Fibroblast of lung (primary cell): ENCODE data around the gene HACD2.

ENCODE experiments used
- CTCF ChIP-seq, 2 donors: IDR thresholded peaks in 1 of 2; conservative IDR thresholded peaks in 1 of 2; 1 replicate in 1 of 2; 2 replicates in 1 of 2; pipeline ENCODE4 v1.5.1; 2011 to 2012; ENCODE audit warnings: low read length in 2 of 2, control low read depth in 1 of 2, inconsistent platforms in 1 of 2, low read depth in 1 of 2, mild to moderate bottlenecking in 1 of 2
- EZH2 ChIP-seq: IDR thresholded peaks from 2 replicates; pipeline ENCODE4 v1.5.1; 2012; ENCODE audit warnings: low read length, control low read depth, mild to moderate bottlenecking; ENCODE audit errors: missing control alignments

DNA sequence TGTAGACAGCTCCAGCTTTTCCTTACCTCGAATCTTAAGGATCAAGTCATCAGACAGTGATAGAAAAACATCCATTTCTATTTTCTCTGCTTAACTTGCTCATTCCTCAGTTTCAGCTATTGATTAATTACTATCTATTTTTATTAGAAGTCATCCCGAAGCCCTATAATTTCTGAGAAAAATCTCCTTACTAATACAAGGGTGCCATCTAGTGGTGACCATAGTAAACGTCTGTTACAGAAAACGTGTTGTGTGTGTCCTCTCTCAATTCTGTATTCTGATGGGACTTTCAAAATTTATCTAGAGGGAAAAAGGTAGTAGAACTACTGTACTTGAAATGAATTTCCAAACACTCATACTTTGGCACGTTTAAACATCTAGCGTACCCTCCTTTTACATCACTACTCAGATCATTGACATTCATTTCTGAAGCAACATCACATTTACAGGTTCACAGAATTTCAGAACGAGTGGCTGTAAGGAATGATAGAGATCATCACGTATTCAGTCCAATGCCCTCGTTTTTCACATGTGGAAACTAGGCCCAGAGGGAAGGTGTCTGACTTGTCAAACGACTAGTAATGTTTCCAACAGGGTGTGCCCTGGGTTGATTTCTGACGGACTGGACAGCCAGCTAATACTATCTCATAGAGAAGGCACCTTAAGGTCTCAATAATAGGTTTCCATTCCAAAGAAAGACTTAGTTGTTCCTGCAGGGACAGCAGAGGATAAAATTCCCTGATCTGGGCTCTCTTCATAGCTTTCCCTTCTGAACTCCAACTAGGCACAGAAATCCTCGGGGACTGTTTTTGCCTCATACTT is 25.6 kb downstream of the HACD2 start:
- TF ChIP-seq CTCF (conservative IDR thresholded peaks at IDR 0.05 in 1 of 2, IDR thresholded peaks at IDR 0.05 in 1 of 2; ENCODE audit: low read depth in 1 of 2, low read length in 2 of 2), result peak; percentile 61 to 62
- TF ChIP-seq EZH2, result no peak
